Measurements from ENCODE around the gene APOC4.

Gene APOC4

DNA sequence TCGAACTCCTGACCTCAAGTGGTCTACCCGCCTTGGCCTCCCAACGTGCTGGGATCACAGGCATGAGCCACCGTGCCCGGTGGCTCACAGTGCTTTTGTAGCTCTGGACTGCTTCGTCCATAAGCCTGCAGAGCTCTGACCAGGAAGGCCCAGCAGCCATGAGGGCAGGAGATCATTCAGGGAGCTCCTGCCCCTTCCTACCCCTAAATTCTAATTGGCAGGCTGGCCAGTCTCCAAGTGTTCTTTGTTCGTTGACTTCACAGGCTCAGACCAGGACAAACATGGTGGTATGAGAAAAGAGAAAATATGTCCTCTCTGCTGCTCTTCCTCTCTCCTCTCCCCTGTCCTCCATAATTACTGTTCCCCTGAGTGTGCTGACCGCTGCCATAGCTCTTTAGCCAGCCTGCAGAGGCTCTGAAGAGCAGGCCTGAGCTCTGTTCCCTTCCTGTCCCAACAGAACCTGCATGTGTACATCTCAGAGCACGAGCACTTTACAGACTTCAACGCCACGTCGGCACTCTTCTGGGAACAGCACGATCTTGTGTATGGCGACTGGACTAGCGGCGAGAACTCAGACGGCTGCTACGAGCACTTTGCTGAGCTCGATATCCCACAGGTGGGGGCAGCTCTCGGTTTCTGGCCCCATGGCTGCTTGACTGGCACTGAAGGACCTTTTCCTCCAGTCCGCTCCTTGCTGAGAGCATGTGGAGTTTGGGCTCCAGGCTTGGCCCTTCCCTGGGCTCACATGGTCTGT, 32.1 kb downstream of the APOC4 start:
- no peak for DNase-seq (ENCODE audit: low read depth)
- TF ChIP-seq, protein P1, sequence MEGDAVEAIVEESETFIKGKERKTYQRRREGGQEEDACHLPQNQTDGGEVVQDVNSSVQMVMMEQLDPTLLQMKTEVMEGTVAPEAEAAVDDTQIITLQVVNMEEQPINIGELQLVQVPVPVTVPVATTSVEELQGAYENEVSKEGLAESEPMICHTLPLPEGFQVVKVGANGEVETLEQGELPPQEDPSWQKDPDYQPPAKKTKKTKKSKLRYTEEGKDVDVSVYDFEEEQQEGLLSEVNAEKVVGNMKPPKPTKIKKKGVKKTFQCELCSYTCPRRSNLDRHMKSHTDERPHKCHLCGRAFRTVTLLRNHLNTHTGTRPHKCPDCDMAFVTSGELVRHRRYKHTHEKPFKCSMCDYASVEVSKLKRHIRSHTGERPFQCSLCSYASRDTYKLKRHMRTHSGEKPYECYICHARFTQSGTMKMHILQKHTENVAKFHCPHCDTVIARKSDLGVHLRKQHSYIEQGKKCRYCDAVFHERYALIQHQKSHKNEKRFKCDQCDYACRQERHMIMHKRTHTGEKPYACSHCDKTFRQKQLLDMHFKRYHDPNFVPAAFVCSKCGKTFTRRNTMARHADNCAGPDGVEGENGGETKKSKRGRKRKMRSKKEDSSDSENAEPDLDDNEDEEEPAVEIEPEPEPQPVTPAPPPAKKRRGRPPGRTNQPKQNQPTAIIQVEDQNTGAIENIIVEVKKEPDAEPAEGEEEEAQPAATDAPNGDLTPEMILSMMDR (conservative IDR thresholded peaks at IDR 0.05; ENCODE audit: control insufficient read depth, insufficient read depth, low read depth, low read length): no peak
- no peak overlapping the region for H3K4me3 ChIP-seq (ENCODE audit: control insufficient read depth, low read depth, low read length)

- TF ChIP-seq, protein P1 (conservative IDR thresholded peaks at IDR 0.05; ENCODE audit: control insufficient read depth, insufficient read depth, low read depth, low read length): no peak
- H3K4me3 ChIP-seq (ENCODE audit: control insufficient read depth, low read depth, low read length): no peak overlapping the region
- DNase-seq (ENCODE audit: low read depth): no peak
Measured at GRCh38 chr19:44974857-44975256, 32.8 kb downstream of the APOC4 start.

DNA sequence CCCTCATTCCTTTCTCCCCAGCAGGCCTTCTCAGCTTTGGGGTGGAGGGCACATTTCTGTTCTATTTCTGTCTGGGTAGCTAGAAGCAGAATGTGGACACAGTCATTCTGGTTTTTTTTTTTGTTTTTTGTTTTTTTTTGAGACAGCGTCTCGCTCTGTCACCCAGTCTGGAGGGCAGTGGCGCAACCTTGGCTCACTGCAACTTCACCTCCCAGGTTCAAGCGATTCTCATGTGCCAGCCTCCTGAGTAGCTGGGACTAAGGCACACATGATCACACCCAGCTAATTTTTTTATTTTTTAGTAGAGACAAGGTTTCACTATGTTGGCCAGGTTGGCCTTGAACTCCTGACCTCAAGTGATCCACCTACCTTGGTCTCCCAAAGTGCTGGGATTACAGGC, 33.4 kb downstream of the APOC4 start:
- no peak for DNase-seq (ENCODE audit: low read depth)
- no peak overlapping the region for H3K4me3 ChIP-seq (ENCODE audit: control insufficient read depth, low read depth, low read length)
- TF ChIP-seq, protein P1 (conservative IDR thresholded peaks at IDR 0.05; ENCODE audit: control insufficient read depth, insufficient read depth, low read depth, low read length): no peak

DNA sequence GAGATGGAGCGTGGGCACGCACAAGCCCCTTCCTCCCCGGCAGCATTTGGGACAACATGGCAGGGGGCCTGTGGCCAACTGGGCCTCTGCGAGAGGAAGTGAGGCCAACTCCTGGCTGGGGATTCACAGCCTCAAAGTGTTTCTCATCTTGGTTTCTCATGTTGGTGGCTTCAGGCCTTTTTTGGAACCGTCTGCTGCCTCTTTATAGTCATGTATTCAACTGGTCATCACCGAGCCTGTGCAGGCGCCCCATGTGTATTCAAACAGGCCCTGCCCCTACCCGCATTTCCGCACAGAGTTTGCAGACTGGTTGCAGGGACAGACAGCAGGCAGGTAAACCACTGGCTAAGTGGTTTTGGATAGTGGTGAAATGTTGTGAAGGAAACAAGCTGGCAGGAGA, 42.0 kb downstream of the APOC4 start:
- TF ChIP-seq, protein P1 (conservative IDR thresholded peaks at IDR 0.05; ENCODE audit: control insufficient read depth, insufficient read depth, low read depth, low read length): no peak
- H3K4me3 ChIP-seq (ENCODE audit: control insufficient read depth, low read depth, low read length): no peak overlapping the region
- no peak for DNase-seq (ENCODE audit: low read depth)

- TF ChIP-seq, protein P1 (conservative IDR thresholded peaks at IDR 0.05; ENCODE audit: control insufficient read depth, insufficient read depth, low read depth, low read length): no peak
- no peak overlapping the region for H3K4me3 ChIP-seq (ENCODE audit: control insufficient read depth, low read depth, low read length)
- DNase-seq (ENCODE audit: low read depth): no peak
Measured at GRCh38 chr19:44985445-44985844, 43.4 kb downstream of the APOC4 start.

GRCh38 chr19:44986389-44986788, 44.4 kb downstream of the APOC4 start:
- TF ChIP-seq, protein P1 (conservative IDR thresholded peaks at IDR 0.05; ENCODE audit: control insufficient read depth, insufficient read depth, low read depth, low read length): no peak
- DNase-seq (ENCODE audit: low read depth): no peak

More at GRCh38 chr19:44986389-44986788, 44.4 kb downstream of the APOC4 start:
- H3K4me3 ChIP-seq (ENCODE audit: control insufficient read depth, low read depth, low read length): no peak overlapping the region
